Peyer's patch (tissue), 4 donors: ENCODE measurements around the gene NFATC3.

ENCODE experiments used
- POLR2A ChIP-seq, 2 donors: fragments of 450-650 bp; IDR thresholded peaks; one replicate each; pipeline ENCODE4 v1.5.1; 2017; ENCODE audit warnings: antibody characterized with exemption in 2 of 2, mild to moderate bottlenecking in 2 of 2, moderate library complexity in 2 of 2
- TF ChIP-seq, protein P1 (sequence below), 6 experiments: fragments of 450-650 bp in 4 of 6; fragments of 200-600 bp in 2 of 6; sonication (generic) in 1 of 6; IDR thresholded peaks; one replicate each; pipeline ENCODE4 v1.5.1; 2017 to 2019; ENCODE audit warnings: antibody characterized with exemption in 6 of 6, mild to moderate bottlenecking in 3 of 6, moderate library complexity in 1 of 6

GRCh38 chr16:68117884-68118283, 32.7 kb downstream of the NFATC3 start:
- TF ChIP-seq, protein P1, sequence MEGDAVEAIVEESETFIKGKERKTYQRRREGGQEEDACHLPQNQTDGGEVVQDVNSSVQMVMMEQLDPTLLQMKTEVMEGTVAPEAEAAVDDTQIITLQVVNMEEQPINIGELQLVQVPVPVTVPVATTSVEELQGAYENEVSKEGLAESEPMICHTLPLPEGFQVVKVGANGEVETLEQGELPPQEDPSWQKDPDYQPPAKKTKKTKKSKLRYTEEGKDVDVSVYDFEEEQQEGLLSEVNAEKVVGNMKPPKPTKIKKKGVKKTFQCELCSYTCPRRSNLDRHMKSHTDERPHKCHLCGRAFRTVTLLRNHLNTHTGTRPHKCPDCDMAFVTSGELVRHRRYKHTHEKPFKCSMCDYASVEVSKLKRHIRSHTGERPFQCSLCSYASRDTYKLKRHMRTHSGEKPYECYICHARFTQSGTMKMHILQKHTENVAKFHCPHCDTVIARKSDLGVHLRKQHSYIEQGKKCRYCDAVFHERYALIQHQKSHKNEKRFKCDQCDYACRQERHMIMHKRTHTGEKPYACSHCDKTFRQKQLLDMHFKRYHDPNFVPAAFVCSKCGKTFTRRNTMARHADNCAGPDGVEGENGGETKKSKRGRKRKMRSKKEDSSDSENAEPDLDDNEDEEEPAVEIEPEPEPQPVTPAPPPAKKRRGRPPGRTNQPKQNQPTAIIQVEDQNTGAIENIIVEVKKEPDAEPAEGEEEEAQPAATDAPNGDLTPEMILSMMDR (IDR thresholded peaks at IDR 0.05) = no peak
- TF ChIP-seq POLR2A (IDR thresholded peaks at IDR 0.05) = no peak
